GM21619 (cell line): ENCODE data around the gene SIDT1.

ENCODE experiments used
- ATAC-seq: cut with Tn5 transposase; IDR thresholded peaks from one replicate; pipeline ENCODE4 v1.9.1; 2021; ENCODE audit not compliant: unreplicated experiment

Gene SIDT1

GRCh38 chr3:113531826-113532697, at the start of gene SIDT1:
SIDT1 (plus strand) TSS chr3:113532555; CDS start chr3:113533022, 467 bp downstream.
- ATAC-seq = peak; percentile 65

GRCh38 chr3:113485161-113485609, 47.2 kb upstream of the SIDT1 start:
- ATAC-seq = no peak

GRCh38 chr3:113495035-113495434, 37.3 kb upstream of the SIDT1 start:
- ATAC-seq = peak; percentile 83

GRCh38 chr3:113496924-113497323, 35.4 kb upstream of the SIDT1 start:
- ATAC-seq = no peak

- ATAC-seq = no peak
These were observed 33.9 kb upstream of the SIDT1 start for GRCh38 chr3:113498221-113499005.

- ATAC-seq = no peak
These were observed 33.3 kb upstream of the SIDT1 start for GRCh38 chr3:113499081-113499480.

GRCh38 chr3:113501597-113501996, 30.8 kb upstream of the SIDT1 start:
- no peak for ATAC-seq

GRCh38 chr3:113505867-113506266, 26.5 kb upstream of the SIDT1 start:
- ATAC-seq = no peak

- no peak for ATAC-seq
These were observed 24.8 kb upstream of the SIDT1 start for GRCh38 chr3:113507501-113508067.

- no peak for ATAC-seq
These were observed 23.4 kb upstream of the SIDT1 start for GRCh38 chr3:113508966-113509365.

GRCh38 chr3:113514265-113514769, 18.0 kb upstream of the SIDT1 start:
- ATAC-seq = no peak

GRCh38 chr3:113516115-113516505, 16.2 kb upstream of the SIDT1 start:
- no peak for ATAC-seq

- ATAC-seq = no peak
These were observed 10.4 kb upstream of the SIDT1 start for GRCh38 chr3:113521981-113522380.

- no peak for ATAC-seq
These were observed 9.1 kb upstream of the SIDT1 start for GRCh38 chr3:113523241-113523640.

- peak; percentile 25 for ATAC-seq
These were observed 561 bp downstream of the SIDT1 start for GRCh38 chr3:113532698-113533533.

GRCh38 chr3:113533534-113533892, 1.2 kb downstream of the SIDT1 start:
- ATAC-seq = peak; percentile 29

GRCh38 chr3:113534365-113534764, 2.0 kb downstream of the SIDT1 start:
- ATAC-seq = no peak

GRCh38 chr3:113535898-113536297, 3.5 kb downstream of the SIDT1 start:
- ATAC-seq = no peak

GRCh38 chr3:113536627-113537101, 4.3 kb downstream of the SIDT1 start:
- ATAC-seq = no peak

GRCh38 chr3:113537155-113537554, 4.8 kb downstream of the SIDT1 start:
- no peak for ATAC-seq
